HTR-8/SVneo (cell line): ENCODE results near the gene STARD4.
A peak's percentile ranks its signal among the peaks of the same experiment; 100 is the strongest.

Source experiments
- DNase-seq: peaks from one replicate; pipeline ENCODE4 v3.0.0; 2011; ENCODE audit warnings: low spot score, mixed read lengths; ENCODE audit not compliant: insufficient read length
- FAIRE-seq: peaks from 2 replicates; lab custom pipeline; 2011; peaks lifted over from hg19 to GRCh38; lab: Jason Lieb, UNC

Gene STARD4

DNA sequence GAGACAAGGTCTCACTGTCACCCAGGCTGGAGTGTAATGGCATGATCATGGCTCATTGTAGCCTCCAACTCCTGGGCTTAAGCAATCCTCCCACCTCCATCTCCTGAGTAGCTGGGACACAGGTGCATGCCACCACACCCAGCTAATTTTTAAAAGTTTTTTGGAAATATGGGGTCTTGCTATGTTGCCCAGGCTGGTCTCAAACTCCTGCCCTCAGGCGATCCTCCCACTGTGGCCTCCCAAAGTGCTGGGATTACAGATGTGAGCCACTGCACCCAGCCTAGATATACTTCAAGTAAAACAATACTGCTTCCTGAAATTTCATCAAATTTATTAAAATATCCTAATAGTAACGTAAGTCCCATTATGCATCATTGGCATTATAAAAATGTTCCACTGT lies 33.4 kb downstream of the STARD4 start:
- FAIRE-seq = no peak
- no peak for DNase-seq

DNA sequence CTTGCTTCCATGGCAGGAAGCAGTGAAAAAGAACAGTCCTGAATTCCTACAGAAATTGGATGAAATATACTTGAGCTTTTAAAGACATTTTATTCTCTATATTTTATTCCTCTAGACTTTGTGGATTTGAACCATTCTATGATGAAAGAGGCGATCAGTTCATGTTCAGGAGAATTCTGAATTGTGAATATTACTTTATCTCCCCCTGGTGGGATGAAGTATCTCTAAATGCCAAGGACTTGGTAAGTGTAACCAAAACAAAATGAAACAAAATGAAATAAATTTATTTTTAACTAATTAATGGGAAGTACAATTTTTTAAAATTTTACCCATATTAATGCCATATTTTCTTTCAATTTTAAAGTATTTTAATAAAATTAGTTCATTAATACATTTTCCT lies 34.1 kb downstream of the STARD4 start:
- DNase-seq (no peak), FAIRE-seq (no peak)

DNA sequence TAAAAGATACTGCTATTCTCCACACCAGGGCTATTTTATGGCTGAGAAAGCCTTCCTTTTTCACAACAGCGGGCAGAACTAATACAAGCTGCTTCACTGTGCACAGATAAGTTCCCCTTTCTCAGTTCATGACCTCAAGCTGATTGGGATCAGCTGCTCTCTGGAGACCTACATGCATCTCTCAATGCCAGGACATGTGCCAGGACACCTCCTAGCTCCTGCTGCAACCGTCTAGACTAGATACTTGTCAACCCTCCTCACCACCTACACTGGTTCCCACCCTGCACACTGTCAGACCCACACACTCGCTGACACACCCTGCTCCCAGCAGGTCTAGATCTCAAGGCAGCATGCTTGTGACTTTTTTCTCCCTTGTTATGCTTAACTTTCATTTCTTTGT lies 39.8 kb downstream of the STARD4 start:
- FAIRE-seq = no peak
- DNase-seq = no peak

DNA sequence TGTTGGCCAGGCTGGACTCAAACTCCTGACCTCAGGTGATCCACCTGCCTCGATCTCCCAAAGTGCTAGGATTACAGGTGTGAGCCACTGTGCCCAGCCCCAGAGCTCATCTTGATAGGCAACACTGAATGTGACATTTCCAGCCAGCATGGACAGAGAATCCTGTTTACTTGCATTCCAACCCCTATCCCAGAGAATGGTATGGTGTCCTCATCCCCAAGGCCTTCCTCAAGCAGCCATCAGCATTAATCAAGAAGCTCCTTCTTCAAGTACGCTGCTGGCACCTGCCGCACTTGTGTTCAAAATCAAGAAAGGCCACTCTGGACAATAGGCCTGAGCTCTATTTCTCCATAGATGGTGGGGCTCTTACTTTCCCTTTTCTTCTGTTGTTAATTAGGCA lies 40.2 kb downstream of the STARD4 start:
- DNase-seq (no peak), FAIRE-seq (no peak)

DNA sequence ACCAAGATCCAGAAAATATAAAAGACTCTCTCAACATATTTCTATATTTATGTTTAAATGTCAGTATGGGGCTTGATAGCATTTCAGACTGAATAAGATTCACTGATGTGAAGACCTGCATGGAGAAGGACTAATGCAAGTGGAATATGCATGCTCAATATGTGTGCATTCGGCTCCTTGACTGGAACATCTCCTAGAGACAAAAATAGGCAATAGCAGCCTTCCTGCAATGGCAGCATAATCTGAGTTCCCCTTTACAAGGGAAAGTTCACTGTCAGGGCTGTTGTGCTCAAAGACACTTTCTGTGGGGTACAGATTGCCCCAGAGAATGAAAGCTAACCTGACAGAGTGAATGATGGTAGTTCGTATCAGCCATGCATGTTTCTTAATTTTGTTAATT lies 42.4 kb downstream of the STARD4 start:
- FAIRE-seq (no peak), DNase-seq (no peak)

DNA sequence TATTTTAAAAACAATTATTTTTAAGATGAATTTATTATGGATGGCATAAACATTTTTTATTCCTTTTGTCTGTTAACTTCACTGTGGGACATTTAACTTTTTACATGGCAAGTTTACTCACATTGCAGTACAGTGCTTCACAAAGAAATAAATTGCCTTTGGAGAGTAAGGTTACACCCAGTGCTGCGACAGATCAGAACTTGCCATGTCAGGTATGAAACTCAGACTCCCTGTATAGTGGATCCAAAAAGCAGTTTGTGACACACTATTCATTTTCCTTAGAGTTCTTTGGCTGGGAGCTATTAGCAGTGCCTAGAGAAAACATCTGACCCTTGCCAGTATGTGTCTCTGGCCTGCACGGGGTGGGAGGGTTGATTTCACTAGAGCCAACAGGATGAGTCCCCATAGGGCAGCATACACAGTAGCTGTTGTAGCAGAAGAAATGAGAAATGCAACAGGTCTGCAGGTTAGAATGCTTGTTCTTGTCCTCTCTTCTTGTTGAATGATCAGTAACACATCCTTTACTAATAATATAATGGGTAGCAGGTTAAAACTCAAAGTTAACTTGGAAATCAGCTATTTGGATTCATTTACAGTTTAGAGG lies 42.9 kb downstream of the STARD4 start:
- DNase-seq (no peak), FAIRE-seq (no peak)

DNA sequence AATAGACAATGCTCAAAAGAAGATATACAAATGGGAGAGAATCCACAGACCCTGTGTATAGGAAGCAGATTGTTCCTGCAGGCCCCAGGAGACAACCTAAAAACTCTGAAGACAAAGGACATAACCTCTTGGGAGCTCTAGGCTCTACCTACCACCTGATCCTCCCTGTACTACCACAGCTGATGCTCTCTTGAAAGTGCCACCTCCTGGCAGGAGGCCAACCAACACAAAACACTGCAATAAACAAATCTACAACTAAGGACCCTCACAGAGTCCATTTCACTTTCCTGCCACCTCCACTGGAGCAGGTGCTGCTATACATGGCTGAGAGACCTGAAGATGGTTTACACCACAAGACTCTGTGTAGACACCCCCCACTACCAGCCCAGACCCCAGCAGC lies 49.0 kb downstream of the STARD4 start:
- no peak for FAIRE-seq
- no peak for DNase-seq

DNA sequence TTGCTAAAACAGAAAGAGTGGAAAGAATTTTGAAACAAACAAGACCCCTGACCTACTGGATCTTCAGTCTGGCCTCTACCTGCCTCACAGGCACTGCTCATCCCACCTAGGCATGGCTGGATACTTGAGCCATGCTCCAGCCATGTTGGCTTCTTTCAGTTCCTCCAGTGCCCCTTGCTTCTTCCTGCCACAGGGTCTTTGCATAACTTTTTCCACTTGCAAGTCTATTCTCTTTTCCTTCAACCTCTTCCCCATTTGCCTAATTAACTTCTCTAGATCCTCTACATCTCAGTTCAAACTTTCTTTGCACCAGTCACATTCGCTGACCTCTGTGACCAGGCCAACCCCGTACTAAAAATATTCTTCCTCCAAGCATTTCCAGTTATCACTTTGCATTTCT lies 50.4 kb downstream of the STARD4 start:
- DNase-seq (no peak), FAIRE-seq (no peak)

DNA sequence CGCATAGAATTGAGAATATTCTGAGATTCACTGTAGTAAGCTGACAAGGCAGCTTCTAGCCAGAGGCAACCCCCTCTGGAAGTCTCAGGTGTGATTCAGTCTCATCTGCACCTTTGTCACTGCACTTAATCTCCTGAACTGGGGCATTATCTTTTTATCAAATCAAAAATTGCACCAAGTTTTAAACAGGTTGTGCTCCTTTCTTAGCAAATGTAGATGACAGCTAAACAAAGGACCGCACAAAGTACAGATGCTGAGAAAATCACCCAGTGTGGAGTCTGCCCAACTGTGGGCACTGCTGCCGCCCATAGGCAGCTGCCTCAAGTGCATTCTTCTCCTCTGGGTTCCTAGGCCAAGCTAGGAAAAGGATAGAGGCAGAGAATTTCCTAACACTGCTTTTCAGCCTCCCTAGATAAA lies 51.1 kb downstream of the STARD4 start:
- DNase-seq (peak; percentile 43), FAIRE-seq (peak; percentile 4)

DNA sequence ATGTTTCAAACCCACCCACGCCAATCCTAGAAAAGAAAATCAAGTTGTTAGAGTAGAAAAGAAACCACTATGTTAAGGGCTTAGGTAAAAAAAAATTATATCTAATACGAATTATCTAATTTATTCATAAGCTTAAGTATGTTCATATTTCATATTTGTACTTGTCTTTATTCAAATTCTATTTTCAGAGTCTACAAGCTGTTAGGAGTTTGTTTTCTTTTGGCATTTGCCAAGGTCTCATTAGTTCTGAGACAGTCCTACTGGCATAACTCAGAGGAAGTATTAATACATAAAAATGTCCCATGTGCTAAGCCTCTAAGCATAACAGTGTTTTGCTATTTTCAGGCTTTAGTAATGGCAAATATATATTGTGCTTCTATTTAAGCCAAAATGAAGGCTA lies 57.6 kb downstream of the STARD4 start:
- no peak for FAIRE-seq
- no peak for DNase-seq

DNA sequence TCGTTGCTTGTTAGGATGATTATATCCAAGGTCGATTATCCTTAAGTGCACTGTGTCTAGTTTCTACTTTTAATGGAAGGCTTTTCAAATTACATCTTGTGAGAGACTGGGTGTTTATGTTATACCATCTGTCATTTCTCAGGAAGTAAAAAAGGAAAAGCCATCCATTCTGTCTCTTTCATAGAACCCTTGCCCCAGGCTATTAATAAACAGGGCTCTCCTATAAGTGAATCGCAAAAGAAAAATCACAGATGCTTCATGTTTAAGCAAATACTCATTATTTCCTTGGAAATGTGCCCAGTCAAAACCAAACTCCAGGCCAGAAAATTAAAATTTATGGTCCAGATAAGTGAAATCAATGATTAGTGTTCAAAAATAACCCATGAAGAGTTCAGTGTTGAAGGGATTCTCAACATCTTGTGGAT lies 58.1 kb downstream of the STARD4 start:
- DNase-seq = peak; percentile 14

DNA sequence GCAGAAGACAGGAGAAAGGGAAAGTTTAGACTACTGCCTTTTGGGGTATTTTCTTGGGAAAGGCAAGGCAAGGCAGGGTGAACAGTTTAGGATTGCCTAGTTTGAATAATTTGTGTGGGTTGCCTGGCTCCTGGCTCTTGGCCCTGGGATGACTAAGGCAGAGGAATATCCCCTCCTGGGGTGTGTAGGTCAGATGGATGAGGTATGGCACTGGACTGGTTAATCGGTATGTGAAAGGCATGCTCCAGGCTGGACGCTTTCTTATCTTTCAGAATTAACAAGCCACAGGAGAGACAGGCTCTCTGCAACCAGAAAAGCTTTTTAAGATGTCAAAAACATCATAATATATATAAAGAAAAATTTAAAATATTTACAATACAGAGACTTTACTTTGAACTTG lies 58.6 kb downstream of the STARD4 start:
- FAIRE-seq (no peak), DNase-seq (peak; percentile 10)

More for the DNA sequence above, 58.1 kb downstream of the STARD4 start:
- FAIRE-seq = no peak

DNA sequence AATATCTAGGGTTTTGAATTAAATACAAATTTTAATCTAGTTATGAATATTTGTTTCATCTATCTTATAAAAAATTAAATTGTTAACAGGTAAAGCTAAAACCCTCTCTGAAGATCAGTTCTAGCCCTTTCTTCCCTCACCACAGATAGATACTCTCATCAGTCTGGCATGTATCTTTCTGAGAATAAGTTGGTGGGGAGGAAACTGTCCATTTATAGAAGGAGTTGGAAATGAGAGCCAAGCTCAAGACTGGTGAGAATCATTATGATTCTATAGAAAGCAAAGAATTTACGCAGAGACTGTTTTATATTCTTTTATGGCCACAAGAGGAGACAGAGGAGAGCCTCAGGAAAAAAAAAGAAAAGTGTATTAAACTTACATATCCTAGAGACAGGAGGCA lies 59.0 kb downstream of the STARD4 start:
- no peak for FAIRE-seq
- no peak for DNase-seq

DNA sequence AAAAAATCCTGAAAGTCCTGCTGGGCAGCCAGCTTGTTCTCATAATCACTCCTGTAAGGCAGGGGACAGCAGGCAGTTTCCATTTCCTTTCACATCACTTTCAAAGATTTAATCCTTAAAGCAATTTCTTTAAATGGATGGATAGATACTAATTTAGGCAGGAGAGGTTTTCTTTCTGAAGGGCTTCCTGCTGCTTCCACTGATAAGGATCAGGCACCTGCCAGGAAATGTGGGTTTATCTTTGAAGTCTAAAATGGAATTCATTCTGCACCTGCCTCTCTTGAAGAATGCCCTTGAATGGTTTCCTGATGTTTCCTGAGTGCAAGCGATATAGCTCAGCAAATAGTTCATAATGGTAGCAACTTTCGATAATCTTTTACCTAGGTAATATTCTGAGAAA lies 64.5 kb downstream of the STARD4 start:
- FAIRE-seq = no peak
- DNase-seq = no peak

DNA sequence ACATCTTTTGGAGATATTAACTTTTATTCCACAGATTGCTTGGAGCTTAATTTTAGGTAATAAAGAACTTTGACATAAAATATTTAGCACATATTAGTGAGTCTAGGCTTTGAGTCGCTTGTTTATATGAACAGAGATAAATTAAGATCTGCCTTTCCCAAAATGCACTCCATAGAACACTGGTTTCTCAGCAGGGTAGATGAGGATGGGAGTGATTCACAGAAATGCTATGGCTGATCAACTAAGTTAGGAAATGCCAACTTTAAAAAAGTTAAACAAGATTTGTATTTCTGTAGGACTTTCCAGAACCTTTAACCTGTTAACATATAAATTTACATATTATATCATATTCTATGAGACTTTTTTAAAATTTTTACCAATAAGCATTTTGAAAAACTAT lies 65.2 kb downstream of the STARD4 start:
- no peak for DNase-seq
- FAIRE-seq = no peak
